Measurements from ENCODE around the gene PDCL3. TPM values are rescaled to one million over a fixed set of nuclear protein-coding genes. Genes with fewer than 3 reads are reported as not detected.

The PDCL3 gene
- total and polyA plus RNA-seq, 3 experiments from 2014 or later = 46.5 to 54.1 (median 52.0) TPM

DNA sequence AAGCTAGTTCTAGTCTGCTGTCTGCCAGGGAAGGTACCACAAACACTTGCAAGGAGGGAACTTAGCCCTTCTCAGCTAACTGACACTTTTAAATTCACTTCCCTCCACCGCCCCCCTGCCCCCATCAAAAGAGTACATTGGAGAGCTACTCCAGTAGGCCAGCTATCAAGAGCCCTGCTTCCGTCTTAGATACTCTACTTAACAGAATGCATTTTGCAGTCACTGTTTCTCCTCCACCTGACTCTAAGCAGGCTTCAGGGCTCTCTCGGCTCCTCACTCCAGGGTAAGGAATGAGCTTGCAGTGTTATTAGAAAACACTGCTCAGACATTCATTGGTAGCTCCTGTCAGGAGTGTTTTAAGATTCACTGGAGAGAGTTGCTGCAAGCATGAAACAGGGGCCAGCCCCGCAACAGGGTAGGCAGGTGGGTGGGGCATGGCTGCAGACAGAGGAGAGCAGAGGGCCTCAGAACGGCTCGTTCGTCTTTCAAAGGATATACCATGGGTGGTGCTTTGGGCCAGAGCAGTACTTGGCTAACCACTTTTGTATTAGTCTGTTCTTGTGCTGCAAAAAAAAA lies 35.3 kb upstream of the PDCL3 start:
- ChIA-PET CTCF (interaction anchor here (0.9 to 1.1 kb wide), 2 partner anchors 10 to 83 kb away, joined by 3 read pairs; no protein-coding TSS in a partner anchor), POLR2A (no interaction called here)
- Histone ChIP-seq H3K9me3 (ENCODE audit: low read length) (no peaks in the 10 kb centered on the region), H3K36me3 (ENCODE audit: insufficient read depth, low read length) (no peaks in the 10 kb centered on the region), H3K27me3 (ENCODE audit: insufficient read depth, low read length, poor library complexity, severe bottlenecking) (no peaks in the 10 kb centered on the region), H3K27ac (ENCODE audit: low read depth, low read length) (no peak overlapping the region), H3K4me1 (ENCODE audit: insufficient read depth, low read length) (no peaks in the 10 kb centered on the region), H3K4me3 (ENCODE audit: low read length) (no peak overlapping the region)
- Mint-ChIP-seq H3K36me3 (no peaks in the 10 kb centered on the region), H3K9me3 (no peaks in the 10 kb centered on the region), H3K4me1 (no peaks in the 10 kb centered on the region), H3K27ac (no peak overlapping the region), H3K4me3 (no peak overlapping the region), H3K27me3 (peaks cover 1 to 13% of the 10 kb centered on the region in 2 donors)
- no peak for DNase-seq

DNA sequence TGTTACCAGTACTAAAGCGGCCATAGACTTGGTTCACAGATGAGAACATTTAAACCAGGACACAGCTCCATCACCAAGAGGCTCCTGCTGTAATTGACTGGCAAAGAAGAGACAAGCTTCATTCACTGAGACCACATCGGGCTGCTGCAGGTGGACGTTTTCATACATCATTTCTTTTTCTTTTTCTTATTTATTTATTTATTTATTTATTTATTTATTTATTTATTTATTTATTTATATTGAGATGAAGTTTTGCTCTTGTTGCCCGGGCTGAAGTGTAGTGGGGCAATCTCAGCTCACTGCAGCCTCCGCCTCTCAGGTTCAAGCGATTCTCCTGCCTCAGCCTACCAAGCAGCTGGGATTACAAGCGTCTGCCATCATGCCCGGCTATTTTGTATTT lies 33.6 kb upstream of the PDCL3 start:
- POLR2A ChIA-PET = no interaction called here
- Mint-ChIP-seq H3K9me3 (peaks cover 0 to 2% (median 0%) of the 10 kb centered on the region in 5 donors), H3K4me3 (no peak overlapping the region), H3K27ac (no peak overlapping the region), H3K27me3 (peaks cover 3 to 20% of the 10 kb centered on the region in 2 donors), H3K4me1 (no peaks in the 10 kb centered on the region), H3K36me3 (no peaks in the 10 kb centered on the region)
- Histone ChIP-seq H3K27me3 (ENCODE audit: insufficient read depth, low read length, poor library complexity, severe bottlenecking) (no peaks in the 10 kb centered on the region), H3K27ac (ENCODE audit: low read depth, low read length) (no peak overlapping the region), H3K36me3 (ENCODE audit: insufficient read depth, low read length) (no peaks in the 10 kb centered on the region), H3K4me3 (ENCODE audit: low read length) (no peak overlapping the region), H3K4me1 (ENCODE audit: insufficient read depth, low read length) (no peaks in the 10 kb centered on the region), H3K9me3 (ENCODE audit: low read length) (no peaks in the 10 kb centered on the region)
- no peak for DNase-seq
- CTCF ChIA-PET = interaction anchor here (0.6 kb wide), 1 partner anchor 1006 kb away, joined by 5 read pairs; no protein-coding TSS in a partner anchor

DNA sequence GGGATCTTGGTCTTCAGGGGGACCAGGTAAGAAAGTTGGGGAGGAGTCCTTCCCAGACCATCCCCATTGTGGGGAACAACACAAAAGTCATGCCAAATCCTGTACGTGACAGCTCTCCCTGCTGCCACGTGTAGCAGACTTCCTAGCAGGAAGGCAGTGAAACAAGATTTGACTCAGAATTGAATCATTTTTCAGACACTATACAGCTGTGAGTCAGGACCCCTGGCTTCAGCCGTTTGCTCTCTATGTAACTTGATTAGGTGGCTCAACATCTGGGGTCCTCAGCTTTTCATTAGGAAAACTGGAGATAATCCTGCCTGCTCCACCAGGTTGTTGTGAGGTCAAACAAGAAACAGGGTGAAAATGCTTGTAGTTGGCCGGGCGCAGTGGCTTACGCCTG lies 32.9 kb upstream of the PDCL3 start:
- H3K27me3 Mint-ChIP-seq = peaks cover 4 to 20% of the 10 kb centered on the region in 2 donors
- H3K9me3 ChIP-seq (ENCODE audit: low read length) = no peaks in the 10 kb centered on the region
- DNase-seq = no peak
- H3K36me3 Mint-ChIP-seq = no peaks in the 10 kb centered on the region
- no peak overlapping the region for H3K4me3 Mint-ChIP-seq
- POLR2A ChIA-PET = no interaction called here
- H3K36me3 ChIP-seq (ENCODE audit: insufficient read depth, low read length) = no peaks in the 10 kb centered on the region
- H3K9me3 Mint-ChIP-seq = peaks cover 0 to 2% (median 0%) of the 10 kb centered on the region in 5 donors
- CTCF ChIA-PET = no interaction called here
- H3K4me1 ChIP-seq (ENCODE audit: insufficient read depth, low read length) = no peaks in the 10 kb centered on the region
- H3K27ac Mint-ChIP-seq = no peak overlapping the region
- H3K4me1 Mint-ChIP-seq = no peaks in the 10 kb centered on the region
- no peaks in the 10 kb centered on the region for H3K27me3 ChIP-seq (ENCODE audit: insufficient read depth, low read length, poor library complexity, severe bottlenecking)
- no peak overlapping the region for H3K27ac ChIP-seq (ENCODE audit: low read depth, low read length)
- H3K4me3 ChIP-seq (ENCODE audit: low read length) = no peak overlapping the region

DNA sequence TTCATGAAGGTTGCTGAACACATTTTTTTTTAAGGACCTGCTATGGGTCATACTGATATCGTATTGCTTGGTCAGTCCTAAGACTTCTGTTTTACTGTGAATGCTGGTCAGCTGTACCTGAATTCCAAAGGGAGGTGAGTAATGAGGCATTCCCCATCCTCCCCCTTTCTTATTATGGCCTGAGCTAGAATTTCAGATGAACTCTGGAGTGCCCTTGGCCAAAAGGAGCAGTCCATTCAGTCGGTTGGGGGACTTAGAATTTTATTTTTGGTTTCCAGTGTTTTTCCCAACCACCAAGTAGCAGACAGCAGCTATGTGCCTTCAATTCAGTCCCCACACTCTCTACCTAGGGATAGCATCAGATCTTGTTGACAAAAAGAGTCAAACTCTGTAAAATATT lies 26.9 kb upstream of the PDCL3 start:
- ChIA-PET POLR2A (no interaction called here), CTCF (no interaction called here)
- DNase-seq = no peak
- Histone ChIP-seq H3K27ac (ENCODE audit: low read depth, low read length) (no peak overlapping the region), H3K27me3 (ENCODE audit: insufficient read depth, low read length, poor library complexity, severe bottlenecking) (no peaks in the 10 kb centered on the region), H3K36me3 (ENCODE audit: insufficient read depth, low read length) (no peaks in the 10 kb centered on the region), H3K4me1 (ENCODE audit: insufficient read depth, low read length) (no peaks in the 10 kb centered on the region), H3K4me3 (ENCODE audit: low read length) (no peak overlapping the region), H3K9me3 (ENCODE audit: low read length) (no peaks in the 10 kb centered on the region)
- peak overlapping the region in 1 of 8 donors; percentile 17 for H3K27ac Mint-ChIP-seq
- no peaks in the 10 kb centered on the region for H3K36me3 Mint-ChIP-seq
- H3K27me3 Mint-ChIP-seq = peaks cover 8 to 16% of the 10 kb centered on the region in 2 donors
- no peak overlapping the region for H3K4me3 Mint-ChIP-seq
- peaks cover 0 to 2% (median 0%) of the 10 kb centered on the region in 5 donors for H3K9me3 Mint-ChIP-seq
- H3K4me1 Mint-ChIP-seq = no peaks in the 10 kb centered on the region

DNA sequence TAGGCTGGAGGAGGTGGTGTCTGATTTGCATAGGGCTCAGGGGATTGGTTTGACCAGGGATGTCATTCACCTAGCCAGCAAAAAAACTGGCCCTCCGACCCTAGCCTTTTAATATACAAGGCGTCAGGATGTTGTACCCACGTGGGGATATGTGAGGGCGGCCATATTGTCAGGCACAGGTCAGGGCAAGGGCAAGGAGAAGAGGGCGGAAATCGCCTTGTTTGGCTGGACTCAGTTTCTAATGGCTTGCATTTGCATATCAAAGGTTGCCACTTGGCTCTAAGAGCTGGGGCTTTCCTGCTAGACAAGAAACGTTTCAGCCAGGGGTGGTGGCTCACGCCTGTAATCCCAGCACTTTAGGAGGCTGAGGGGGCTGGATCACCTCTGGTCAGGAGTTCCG lies 24.9 kb upstream of the PDCL3 start:
- Histone ChIP-seq H3K4me3 (ENCODE audit: low read length) (no peak overlapping the region), H3K9me3 (ENCODE audit: low read length) (no peaks in the 10 kb centered on the region), H3K4me1 (ENCODE audit: insufficient read depth, low read length) (no peaks in the 10 kb centered on the region), H3K27me3 (ENCODE audit: insufficient read depth, low read length, poor library complexity, severe bottlenecking) (no peaks in the 10 kb centered on the region), H3K36me3 (ENCODE audit: insufficient read depth, low read length) (no peaks in the 10 kb centered on the region), H3K27ac (ENCODE audit: low read depth, low read length) (no peak overlapping the region)
- Mint-ChIP-seq H3K27me3 (peaks cover 8 to 15% of the 10 kb centered on the region in 2 donors), H3K4me3 (no peak overlapping the region), H3K27ac (no peak overlapping the region), H3K36me3 (no peaks in the 10 kb centered on the region), H3K4me1 (peaks cover 0 to 2% (median 0%) of the 10 kb centered on the region in 3 donors), H3K9me3 (peaks cover 0 to 2% (median 0%) of the 10 kb centered on the region in 5 donors)
- DNase-seq = no peak
- ChIA-PET POLR2A (no interaction called here), CTCF (no interaction called here)

DNA sequence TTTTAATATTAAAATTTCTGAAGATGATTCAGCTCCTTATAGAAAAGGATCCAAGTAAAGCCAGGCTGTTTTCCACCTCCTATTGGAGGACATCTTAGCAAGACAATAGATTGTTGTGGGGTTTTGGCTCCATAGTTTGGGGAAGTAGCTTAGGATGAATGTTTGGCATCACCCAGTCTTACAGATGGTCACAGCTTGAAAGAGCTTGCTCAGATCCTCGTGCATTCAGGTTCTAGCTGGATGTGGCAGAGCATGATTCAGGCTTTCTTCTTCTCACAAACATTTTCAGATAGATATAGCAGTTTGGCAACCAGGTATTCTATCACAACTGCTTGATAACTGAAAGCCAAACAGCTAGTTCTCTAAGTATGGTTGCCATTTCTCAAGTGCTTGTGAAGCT lies 23.6 kb upstream of the PDCL3 start:
- Histone ChIP-seq H3K4me3 (ENCODE audit: low read length) (no peak overlapping the region), H3K36me3 (ENCODE audit: insufficient read depth, low read length) (no peaks in the 10 kb centered on the region), H3K27ac (ENCODE audit: low read depth, low read length) (no peak overlapping the region), H3K4me1 (ENCODE audit: insufficient read depth, low read length) (no peaks in the 10 kb centered on the region), H3K9me3 (ENCODE audit: low read length) (no peaks in the 10 kb centered on the region), H3K27me3 (ENCODE audit: insufficient read depth, low read length, poor library complexity, severe bottlenecking) (no peaks in the 10 kb centered on the region)
- CTCF ChIA-PET = interaction anchor here (1.6 kb wide), 1 partner anchor 24 kb away, joined by 4 read pairs; the partner anchor contains the start of gene PDCL3
- no peaks in the 10 kb centered on the region for H3K36me3 Mint-ChIP-seq
- H3K27me3 Mint-ChIP-seq = peaks cover 5 to 8% of the 10 kb centered on the region in 2 donors
- peak overlapping the region in 1 of 8 donors; percentile 52 for H3K27ac Mint-ChIP-seq
- H3K4me1 Mint-ChIP-seq = peaks cover 0 to 2% (median 0%) of the 10 kb centered on the region in 3 donors
- POLR2A ChIA-PET = no interaction called here
- H3K9me3 Mint-ChIP-seq = no peaks in the 10 kb centered on the region
- H3K4me3 Mint-ChIP-seq = no peak overlapping the region
- no peak for DNase-seq

DNA sequence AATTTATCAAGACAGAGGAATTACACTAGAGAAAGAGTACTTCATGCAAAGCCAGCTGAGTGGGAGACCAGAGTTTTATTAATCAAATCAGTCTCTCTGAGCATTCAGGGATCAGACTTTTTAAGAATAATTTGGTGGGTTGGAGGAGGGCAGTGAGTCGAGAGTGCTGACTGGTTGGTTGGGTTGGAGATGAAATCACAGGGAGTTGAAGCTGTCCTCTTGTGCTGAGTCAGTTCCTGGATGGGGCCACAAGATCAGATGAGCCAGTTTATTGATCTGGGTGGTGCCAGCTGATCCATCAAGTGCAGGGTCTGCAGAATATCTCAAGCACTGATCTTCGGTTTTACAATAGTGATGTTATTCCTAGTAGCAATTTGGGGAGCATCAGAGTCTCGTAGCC lies 21.4 kb upstream of the PDCL3 start:
- H3K4me1 ChIP-seq (ENCODE audit: insufficient read depth, low read length) = no peaks in the 10 kb centered on the region
- DNase-seq = no peak
- Mint-ChIP-seq H3K36me3 (no peaks in the 10 kb centered on the region), H3K4me1 (peaks cover 0 to 2% (median 0%) of the 10 kb centered on the region in 3 donors), H3K27me3 (peaks cover 4 to 11% of the 10 kb centered on the region in 2 donors), H3K9me3 (no peaks in the 10 kb centered on the region), H3K27ac (peak overlapping the region in 1 of 8 donors; percentile 3), H3K4me3 (no peak overlapping the region)
- POLR2A ChIA-PET = no interaction called here
- no peaks in the 10 kb centered on the region for H3K9me3 ChIP-seq (ENCODE audit: low read length)
- no peak overlapping the region for H3K4me3 ChIP-seq (ENCODE audit: low read length)
- H3K27me3 ChIP-seq (ENCODE audit: insufficient read depth, low read length, poor library complexity, severe bottlenecking) = no peaks in the 10 kb centered on the region
- CTCF ChIA-PET = no interaction called here
- no peak overlapping the region for H3K27ac ChIP-seq (ENCODE audit: low read depth, low read length)
- no peaks in the 10 kb centered on the region for H3K36me3 ChIP-seq (ENCODE audit: insufficient read depth, low read length)

DNA sequence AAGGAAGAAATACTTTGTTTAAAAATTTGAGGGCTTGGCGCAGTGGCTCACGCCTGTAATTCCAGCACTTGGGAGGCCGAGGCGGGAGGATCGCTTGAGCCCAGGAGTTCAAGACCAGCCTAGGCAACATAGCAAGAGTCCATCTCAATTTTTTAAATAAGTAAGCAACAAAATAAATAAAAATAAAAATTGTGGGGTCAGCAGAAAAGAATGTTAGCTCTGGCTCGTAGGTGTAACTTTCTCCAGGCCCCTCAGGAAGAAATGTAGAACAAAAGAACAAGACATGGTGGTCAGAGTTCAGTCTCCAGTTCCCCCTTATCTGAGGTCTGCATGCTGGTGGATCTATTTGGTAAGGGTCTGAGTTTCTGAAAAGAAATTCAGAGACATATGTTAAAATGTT lies 20.4 kb upstream of the PDCL3 start:
- Histone ChIP-seq H3K36me3 (ENCODE audit: insufficient read depth, low read length) (no peaks in the 10 kb centered on the region), H3K9me3 (ENCODE audit: low read length) (no peaks in the 10 kb centered on the region), H3K4me3 (ENCODE audit: low read length) (no peak overlapping the region), H3K4me1 (ENCODE audit: insufficient read depth, low read length) (no peaks in the 10 kb centered on the region), H3K27me3 (ENCODE audit: insufficient read depth, low read length, poor library complexity, severe bottlenecking) (no peaks in the 10 kb centered on the region), H3K27ac (ENCODE audit: low read depth, low read length) (no peak overlapping the region)
- H3K36me3 Mint-ChIP-seq = peaks cover 0 to 3% (median 0%) of the 10 kb centered on the region in 3 donors
- no peaks in the 10 kb centered on the region for H3K9me3 Mint-ChIP-seq
- H3K4me3 Mint-ChIP-seq = no peak overlapping the region
- ChIA-PET POLR2A (no interaction called here), CTCF (no interaction called here)
- H3K4me1 Mint-ChIP-seq = peaks cover 0 to 2% (median 0%) of the 10 kb centered on the region in 3 donors
- H3K27ac Mint-ChIP-seq = peak overlapping the region in 1 of 8 donors; percentile 74
- H3K27me3 Mint-ChIP-seq = peaks cover 5 to 19% of the 10 kb centered on the region in 2 donors
- no peak for DNase-seq
